ENCODE data around the gene FAS.

FAS gene
- total RNA-seq: 85.5 to 176 reads per million in 2 donors

DNA sequence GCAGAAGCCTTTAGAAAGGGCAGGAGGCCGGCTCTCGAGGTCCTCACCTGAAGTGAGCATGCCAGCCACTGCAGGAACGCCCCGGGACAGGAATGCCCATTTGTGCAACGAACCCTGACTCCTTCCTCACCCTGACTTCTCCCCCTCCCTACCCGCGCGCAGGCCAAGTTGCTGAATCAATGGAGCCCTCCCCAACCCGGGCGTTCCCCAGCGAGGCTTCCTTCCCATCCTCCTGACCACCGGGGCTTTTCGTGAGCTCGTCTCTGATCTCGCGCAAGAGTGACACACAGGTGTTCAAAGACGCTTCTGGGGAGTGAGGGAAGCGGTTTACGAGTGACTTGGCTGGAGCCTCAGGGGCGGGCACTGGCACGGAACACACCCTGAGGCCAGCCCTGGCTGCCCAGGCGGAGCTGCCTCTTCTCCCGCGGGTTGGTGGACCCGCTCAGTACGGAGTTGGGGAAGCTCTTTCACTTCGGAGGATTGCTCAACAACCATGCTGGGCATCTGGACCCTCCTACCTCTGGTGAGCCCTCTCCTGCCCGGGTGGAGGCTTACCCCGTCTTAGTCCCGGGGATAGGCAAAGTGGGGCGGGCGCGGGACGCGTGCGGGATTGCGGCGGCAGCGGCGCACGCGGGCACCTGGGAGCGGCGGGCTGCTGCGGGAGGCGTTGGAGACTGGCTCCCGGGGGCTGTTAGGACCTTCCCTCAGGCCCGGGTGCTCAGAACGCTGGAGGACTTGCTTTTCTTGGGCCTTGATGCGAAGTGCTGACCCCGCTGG lies at the start of gene FAS:
Gene FAS (plus strand): TSS at position 415 of the 777 bp plus-strand sequence. CDS start 79 bp downstream, at position 494.
- DNase-seq: peak; percentile 78

GRCh38 chr10:88941026-88941425 lies 49.6 kb upstream of the FAS start:
- DNase-seq: no peak

DNA sequence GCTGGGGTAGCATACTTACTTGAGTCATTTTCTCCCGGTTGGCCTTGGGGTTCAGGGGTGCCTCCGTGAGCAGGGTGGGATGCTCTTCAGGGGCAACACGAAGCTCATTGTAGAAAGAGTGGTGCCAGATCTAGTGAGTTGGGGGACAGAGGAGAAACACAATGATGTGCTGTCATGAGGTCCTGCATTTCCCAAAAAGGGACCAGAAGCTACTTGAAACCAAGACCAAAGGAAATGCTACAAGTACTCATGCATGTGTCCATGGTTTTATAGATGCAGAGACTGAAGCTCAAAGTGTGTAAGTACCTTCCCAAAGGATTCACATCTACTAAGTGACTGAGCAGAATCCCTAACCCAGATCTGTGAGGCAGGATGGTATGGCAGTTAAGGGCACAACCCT lies 46.8 kb upstream of the FAS start:
- DNase-seq: no peak

DNA sequence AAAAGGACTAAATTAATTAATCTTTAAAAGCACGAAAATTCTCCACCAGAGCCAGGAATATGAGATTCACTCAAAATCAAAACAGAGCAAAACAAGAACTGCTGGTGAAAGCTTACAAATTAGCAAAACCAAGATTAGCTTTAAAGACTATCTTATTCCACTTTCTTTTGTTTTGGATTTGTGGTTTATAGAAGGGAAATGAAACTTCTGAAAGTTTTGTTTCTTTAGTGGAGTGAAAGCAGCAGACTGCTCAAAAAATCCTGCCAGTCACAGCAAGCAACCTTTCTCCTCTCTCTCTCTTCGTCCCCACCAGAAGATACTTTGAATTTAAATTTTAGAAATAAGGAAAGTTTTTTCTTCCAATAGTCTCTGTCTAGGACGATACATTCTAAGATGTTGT lies 45.8 kb upstream of the FAS start:
- no peak for DNase-seq

DNA sequence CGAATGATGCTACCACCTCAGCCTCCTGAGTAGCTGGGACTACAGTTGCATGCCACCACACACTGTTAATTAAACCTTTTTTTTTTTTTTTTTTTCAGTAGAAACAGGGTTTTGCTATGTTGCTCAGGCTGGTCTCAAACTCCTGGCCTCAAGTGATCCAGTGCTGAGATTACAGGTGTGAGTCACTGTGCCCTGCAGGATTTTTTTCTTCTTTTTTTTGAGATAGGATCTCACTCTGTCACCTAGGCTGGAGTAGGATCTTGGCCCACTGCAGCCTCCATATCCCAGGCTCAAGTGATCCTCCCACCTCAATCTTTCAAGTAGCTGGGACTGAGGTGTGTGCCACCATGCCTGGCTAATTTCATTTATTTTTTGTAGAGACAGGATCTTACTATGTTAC lies 44.4 kb upstream of the FAS start:
- DNase-seq: no peak

GRCh38 chr10:88946965-88947590 lies 43.5 kb upstream of the FAS start:
- no peak for DNase-seq

DNA sequence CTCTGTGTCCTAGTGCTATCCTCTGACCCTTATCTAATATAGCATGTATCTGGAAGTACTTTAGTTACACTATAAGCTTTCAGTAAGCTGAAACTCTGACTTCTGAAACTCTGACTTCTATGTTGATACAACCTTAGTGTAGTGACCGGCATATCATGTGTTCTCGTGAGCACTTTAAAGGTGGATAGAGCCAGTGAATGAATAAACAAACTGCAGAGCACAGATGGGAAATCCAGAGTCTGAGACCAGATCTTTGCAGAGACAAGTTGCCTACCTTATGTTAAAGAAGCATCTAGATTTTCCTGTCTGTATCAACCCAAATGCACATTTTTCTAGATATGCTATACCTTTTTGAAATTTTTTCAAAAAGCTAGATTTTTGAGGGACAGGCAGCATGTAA lies 41.5 kb upstream of the FAS start:
- DNase-seq: no peak

DNA sequence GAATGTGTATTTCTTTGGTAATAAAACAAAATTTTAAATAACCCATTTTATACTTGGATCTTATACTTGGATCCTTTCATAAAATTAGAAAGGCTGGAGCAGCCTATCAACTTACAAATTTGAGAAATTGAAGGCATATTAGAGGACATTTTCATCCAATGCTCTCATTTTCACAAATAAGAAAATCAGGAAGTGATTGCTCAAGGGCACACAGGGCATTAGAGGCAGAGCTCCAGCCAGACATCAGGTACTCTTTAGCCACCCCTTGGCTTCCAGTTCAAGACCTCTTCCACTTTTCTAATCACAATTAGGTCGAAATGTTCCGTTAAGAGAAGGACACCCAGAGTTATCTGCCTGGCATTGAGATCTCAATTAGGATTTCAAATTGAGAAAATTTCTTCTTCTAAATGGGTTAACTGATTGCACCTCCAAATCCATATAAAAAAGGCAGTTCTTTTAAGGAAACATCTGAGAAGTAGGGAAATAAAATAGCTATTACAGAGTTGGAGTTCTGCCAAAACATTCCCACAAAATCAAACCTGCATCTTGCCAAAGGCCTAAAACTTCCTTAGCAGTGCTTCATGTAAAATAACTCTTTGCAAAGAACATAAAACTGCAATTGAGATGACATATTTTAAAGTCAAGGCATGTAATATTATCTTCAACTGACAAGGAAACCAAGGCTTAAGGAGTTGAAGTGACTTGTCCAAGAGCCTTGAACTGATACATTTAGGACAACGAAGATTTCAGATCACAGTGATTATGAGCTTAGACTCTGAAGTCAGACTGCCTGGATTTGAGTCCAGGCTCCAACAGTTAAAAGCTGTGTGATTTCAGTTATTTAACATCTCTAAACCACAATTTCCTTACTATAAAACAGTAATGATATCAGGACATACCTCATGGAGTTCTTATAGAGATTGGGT lies 40.4 kb upstream of the FAS start:
- DNase-seq: no peak

DNA sequence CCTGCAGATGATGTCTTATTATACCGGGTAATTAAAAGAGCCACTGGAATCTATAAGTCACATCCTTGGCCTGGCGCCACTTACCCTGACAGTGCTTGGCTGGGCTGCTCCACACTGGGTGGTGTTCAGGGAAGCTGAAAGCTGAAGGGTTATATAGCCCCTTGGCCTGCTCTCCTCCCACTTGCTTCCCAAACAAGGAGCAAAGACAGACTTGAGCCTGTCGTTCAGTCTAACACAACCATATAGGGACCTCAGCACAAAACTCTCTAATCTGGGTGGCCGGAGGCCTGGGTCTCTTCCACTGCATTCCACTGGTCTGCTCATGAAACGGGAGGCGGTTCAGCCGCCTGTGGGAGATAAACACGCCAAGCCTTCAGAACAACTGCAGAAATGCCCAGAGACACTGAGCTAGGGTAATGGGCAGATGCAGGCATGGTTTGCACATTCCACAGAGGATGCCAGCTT lies 37.9 kb upstream of the FAS start, which contains the start of gene ACTA2:
Gene ACTA2 (minus strand): TSS at position 127 of the 465 bp plus-strand sequence. CDS start 3,843 bp downstream, outside the sequence.
- no peak for DNase-seq

GRCh38 chr10:88953662-88954061 lies 36.9 kb upstream of the FAS start:
- DNase-seq: no peak

- no peak for DNase-seq
Measured at GRCh38 chr10:88954458-88955083, 36.0 kb upstream of the FAS start.

GRCh38 chr10:88957381-88957780 lies 33.2 kb upstream of the FAS start:
- DNase-seq: no peak

- no peak for DNase-seq
Measured at GRCh38 chr10:88958721-88959120, 31.9 kb upstream of the FAS start.

DNA sequence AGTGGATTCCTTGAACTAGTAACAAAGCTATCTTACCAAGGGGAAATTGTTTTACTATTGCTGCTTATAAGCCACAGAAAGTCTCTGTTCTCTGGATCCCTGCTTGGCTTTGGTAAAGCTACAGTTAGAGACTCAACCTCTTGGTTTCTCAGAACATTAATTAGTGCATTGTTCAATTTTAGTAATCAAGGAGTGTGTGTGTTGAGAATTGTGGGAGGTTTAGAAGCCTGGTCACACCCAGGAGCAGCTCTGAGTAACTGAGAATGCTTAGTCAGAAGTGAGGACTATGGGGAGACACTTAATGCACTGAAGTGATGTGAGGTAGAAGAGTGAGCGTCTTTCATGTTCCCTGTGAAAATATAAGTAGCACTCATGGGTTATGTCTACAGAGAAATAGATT lies 29.8 kb upstream of the FAS start:
- DNase-seq: no peak

DNA sequence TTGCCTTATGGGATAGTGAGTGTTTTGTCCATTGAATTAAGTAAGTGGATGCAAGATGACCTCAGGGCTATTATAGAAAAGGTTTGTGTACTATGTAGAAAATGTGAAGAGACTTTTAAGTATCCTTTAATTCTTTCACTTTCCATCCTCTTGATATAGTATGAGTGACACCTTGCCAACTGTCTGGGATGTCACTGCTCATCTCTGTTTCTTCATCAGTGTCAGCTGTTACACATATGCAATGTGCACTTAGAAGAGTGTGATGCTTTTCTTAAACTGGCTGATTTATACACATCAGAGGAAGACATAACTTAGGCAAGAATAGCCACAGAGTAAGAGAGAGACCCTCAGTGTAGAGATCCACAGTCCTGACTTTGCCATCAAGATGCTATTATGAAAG lies 29.3 kb upstream of the FAS start:
- no peak for DNase-seq

GRCh38 chr10:88962336-88962735 lies 28.3 kb upstream of the FAS start:
- no peak for DNase-seq

- no peak for DNase-seq
Measured at GRCh38 chr10:88963318-88963717, 27.3 kb upstream of the FAS start.

DNA sequence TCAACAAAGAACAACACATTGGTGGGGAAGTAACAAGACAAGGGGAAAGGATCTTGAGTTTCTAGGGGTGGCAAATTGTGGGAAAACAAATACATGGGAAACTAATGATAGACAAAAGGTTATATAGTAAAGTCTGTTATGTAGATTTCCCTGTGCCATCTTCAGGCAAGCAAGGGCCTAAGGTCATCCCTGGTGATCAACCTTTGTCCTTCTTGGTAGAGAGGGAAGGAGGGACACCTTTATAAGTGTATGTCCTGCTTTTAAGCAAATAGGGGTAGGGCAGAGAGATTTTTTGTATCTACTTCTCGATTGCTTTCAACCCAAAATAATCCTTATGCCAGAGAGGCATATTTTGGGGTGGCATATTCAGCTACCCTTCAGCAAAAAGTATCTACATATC lies 26.2 kb upstream of the FAS start:
- DNase-seq: no peak

GRCh38 chr10:88964869-88965415 lies 25.7 kb upstream of the FAS start:
- no peak for DNase-seq

GRCh38 chr10:88966797-88967196 lies 23.8 kb upstream of the FAS start:
- no peak for DNase-seq

GRCh38 chr10:88968391-88968790 lies 22.2 kb upstream of the FAS start:
- DNase-seq: no peak
